GM21390 (cell line): Measurements from ENCODE around the gene KISS1.

ENCODE experiments used
- ATAC-seq: cut with Tn5 transposase; IDR thresholded peaks from one replicate; pipeline ENCODE4 v1.9.1; 2021; ENCODE audit not compliant: unreplicated experiment

The KISS1 gene

GRCh38 chr1:204192589-204193352 is 3.5 kb downstream of the KISS1 start:
- ATAC-seq: no peak

GRCh38 chr1:204192046-204192445 is 4.2 kb downstream of the KISS1 start:
- no peak for ATAC-seq

- ATAC-seq: no peak
Measured at GRCh38 chr1:204191456-204191855, 4.8 kb downstream of the KISS1 start.

GRCh38 chr1:204190212-204191211 is 5.8 kb downstream of the KISS1 start:
- no peak for ATAC-seq

- ATAC-seq: no peak
Measured at GRCh38 chr1:204188959-204189639, 7.2 kb downstream of the KISS1 start.

- no peak for ATAC-seq
Measured at GRCh38 chr1:204186597-204186996, 9.7 kb downstream of the KISS1 start.

- ATAC-seq: no peak
Measured at GRCh38 chr1:204181116-204181515, 15.2 kb downstream of the KISS1 start.

GRCh38 chr1:204180133-204180532 is 16.2 kb downstream of the KISS1 start:
- no peak for ATAC-seq

- ATAC-seq: no peak
Measured at GRCh38 chr1:204178487-204179281, 17.6 kb downstream of the KISS1 start.

GRCh38 chr1:204177133-204177532 is 19.2 kb downstream of the KISS1 start:
- no peak for ATAC-seq

GRCh38 chr1:204176049-204176448 is 20.2 kb downstream of the KISS1 start:
- no peak for ATAC-seq

GRCh38 chr1:204174958-204175357 is 21.3 kb downstream of the KISS1 start:
- no peak for ATAC-seq

GRCh38 chr1:204172404-204173029 is 23.8 kb downstream of the KISS1 start:
- ATAC-seq: no peak

- no peak for ATAC-seq
Measured at GRCh38 chr1:204171751-204172178, 24.5 kb downstream of the KISS1 start.

GRCh38 chr1:204170494-204171155 is 25.7 kb downstream of the KISS1 start:
- no peak for ATAC-seq

- ATAC-seq: no peak
Measured at GRCh38 chr1:204169858-204170257, 26.4 kb downstream of the KISS1 start.

GRCh38 chr1:204167730-204168129 is 28.6 kb downstream of the KISS1 start:
- ATAC-seq: no peak

- ATAC-seq: no peak
Measured at GRCh38 chr1:204166219-204166618, 30.1 kb downstream of the KISS1 start, which contains the start of gene REN. Gene REN (minus strand): TSS chr1:204166337. CDS start chr1:204166293, 44 bp downstream.

- no peak for ATAC-seq
Measured at GRCh38 chr1:204162494-204163074, 33.7 kb downstream of the KISS1 start.
